ENCODE data around the gene IL3RA.

GRCh38 chrX:1401611-1402430 lies 65.2 kb downstream of the IL3RA start:
- TF ChIP-seq CTCF (IDR thresholded peaks at IDR 0.05) (no peak), RAD21 (IDR thresholded peaks at IDR 0.05; ENCODE audit: low read length) (no peak), RCOR1 (IDR thresholded peaks at IDR 0.05; ENCODE audit: low read length) (no peak), FOXM1 (IDR thresholded peaks at IDR 0.05; ENCODE audit: low read depth) (no peak)
- TF ChIP-seq, protein P1, sequence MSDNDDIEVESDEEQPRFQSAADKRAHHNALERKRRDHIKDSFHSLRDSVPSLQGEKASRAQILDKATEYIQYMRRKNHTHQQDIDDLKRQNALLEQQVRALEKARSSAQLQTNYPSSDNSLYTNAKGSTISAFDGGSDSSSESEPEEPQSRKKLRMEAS (IDR thresholded peaks at IDR 0.05; ENCODE audit: low read depth): no peak
- TF ChIP-seq, protein P2, sequence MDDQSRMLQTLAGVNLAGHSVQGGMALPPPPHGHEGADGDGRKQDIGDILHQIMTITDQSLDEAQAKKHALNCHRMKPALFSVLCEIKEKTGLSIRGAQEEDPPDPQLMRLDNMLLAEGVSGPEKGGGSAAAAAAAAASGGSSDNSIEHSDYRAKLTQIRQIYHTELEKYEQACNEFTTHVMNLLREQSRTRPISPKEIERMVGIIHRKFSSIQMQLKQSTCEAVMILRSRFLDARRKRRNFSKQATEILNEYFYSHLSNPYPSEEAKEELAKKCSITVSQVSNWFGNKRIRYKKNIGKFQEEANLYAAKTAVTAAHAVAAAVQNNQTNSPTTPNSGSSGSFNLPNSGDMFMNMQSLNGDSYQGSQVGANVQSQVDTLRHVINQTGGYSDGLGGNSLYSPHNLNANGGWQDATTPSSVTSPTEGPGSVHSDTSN (IDR thresholded peaks at IDR 0.05): no peak

Measured in SK-N-SH (cell line).